ENCODE measurements around the gene CTNND2.
"Not testable (repeated sequence)": the region's sequence is repeated elsewhere in the genome, so short reads cannot be mapped to it uniquely, and the experiment has no call there.

CTNND2 gene

DNA sequence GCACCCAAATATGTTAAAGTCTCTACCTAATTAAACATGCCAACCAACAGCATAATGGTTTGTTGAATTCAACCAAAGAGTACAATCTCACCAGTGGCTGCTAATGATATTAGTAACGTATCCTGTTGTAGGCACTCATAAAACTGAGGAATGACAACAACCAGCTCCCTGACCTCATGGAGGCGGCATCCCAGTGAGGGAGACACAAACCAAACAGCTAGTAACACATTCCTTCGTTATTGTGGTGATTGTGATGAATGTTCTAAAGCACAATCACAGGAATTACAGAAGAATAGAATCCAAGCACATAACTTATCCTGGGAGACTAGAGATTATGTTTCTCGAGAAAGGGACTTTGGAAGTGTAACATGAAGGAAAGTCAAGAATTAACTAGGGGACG is 224.6 kb downstream of the CTNND2 start:
- no peak for DNase-seq (ENCODE audit: low spot score)

DNA sequence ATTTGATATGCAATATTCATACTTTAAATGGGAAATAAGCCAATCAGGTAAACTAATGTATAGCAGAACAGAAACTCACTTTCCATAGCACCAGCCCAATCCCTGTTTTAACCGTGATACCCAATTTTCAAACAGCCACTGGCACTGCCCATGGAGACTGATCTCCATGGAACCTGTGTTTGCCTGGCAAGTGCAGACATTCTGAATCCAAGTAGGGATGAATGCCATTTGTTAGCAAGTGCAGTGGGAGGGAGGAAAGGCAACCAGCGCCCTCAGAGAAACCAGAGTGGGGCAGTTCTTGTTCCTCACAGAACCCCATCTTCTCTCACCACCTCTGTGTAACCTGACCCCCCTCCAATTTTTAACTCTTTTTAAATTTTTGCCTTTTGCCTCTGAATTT is 229.1 kb downstream of the CTNND2 start:
- DNase-seq (ENCODE audit: low spot score): no peak

DNA sequence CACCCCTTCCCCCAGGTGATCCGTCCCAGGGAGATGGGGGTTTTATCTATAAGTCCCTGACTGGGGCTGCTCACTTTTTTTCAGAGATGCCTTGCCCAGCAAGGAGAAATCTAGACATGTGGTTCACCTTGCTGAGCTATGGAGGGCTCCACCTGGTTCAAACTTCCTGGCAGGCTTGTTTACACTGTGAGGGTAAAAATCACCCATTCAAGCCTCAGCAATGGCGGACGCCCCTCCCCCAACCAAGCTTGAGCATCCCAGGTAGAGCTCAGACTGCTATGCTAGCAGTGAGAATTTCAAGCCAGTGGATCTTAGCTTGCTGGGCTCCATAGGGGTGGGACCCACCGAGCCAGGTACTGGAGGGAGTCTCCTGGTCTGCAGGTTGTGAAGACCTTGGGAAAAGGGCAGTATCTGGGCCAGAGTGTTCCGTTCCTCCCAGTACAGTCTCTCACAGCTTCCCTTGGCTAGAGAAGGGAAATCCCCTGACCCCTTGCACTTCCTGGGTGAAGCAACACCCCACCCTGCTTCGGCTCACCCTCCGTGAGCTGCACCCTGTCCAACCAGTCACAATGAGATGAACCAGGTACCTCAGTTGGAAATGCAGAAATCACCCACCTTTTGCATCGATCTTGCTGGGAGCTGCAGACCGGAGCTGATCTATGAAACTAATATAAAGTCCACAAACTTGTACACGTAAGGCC is 231.7 kb downstream of the CTNND2 start:
- DNase-seq (ENCODE audit: low spot score): no peak

DNA sequence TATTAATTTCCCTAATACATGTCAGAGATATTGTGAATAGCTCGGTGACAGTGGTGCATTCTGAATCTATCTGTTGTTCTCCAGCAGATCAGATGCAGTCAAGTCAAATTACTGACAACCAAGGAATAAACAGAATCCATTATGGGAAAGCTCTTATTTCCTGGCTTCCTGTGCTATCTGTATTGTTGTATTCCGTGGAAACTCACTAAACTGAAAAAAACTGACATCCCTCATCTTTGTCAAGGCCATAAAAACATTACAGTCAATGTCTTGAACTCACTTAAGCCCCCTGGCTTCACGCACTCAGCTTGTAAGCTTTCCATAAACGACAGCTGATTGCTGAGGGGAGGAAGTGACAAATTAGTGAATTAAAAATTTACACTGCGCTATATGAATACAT is 245.9 kb downstream of the CTNND2 start:
- no peak for DNase-seq (ENCODE audit: low spot score)

DNA sequence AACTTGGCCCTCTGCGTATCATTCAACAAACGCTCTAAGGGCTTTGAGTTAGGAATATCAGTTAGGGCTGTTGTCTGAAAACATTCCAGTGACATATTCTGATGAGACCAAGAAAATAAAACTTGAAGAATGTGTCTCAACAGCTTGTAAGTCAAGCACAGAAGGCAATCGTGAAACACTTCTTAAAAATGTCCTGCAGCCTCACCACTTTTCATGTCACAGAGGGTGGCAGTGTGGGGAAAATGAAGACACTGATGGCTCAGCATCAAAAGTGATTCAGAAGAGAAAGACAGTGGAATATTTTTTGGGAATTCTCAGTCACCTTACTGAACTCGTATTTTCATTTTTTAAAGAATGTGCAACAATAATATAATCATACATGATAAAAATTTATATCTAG is 247.3 kb downstream of the CTNND2 start:
- no peak for DNase-seq (ENCODE audit: low spot score)

DNA sequence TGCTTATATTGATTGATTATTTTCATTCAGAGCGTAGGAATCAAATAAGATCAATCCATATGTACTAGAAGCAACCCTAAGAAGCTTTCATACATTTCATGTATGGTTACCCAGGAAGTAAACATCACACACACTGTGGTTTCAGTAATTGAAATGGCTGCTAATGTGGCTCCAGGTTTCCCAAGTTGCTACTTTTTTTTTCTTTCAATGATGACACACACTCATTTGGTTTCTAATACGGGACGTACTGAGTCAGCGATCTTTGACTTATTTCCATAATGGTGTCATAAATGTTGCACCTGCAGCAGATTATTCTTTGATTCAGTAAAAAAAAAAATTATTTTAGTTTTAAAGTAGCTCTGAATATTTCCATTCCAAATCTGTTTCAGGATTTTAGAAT is 248.6 kb downstream of the CTNND2 start:
- no peak for DNase-seq (ENCODE audit: low spot score)

DNA sequence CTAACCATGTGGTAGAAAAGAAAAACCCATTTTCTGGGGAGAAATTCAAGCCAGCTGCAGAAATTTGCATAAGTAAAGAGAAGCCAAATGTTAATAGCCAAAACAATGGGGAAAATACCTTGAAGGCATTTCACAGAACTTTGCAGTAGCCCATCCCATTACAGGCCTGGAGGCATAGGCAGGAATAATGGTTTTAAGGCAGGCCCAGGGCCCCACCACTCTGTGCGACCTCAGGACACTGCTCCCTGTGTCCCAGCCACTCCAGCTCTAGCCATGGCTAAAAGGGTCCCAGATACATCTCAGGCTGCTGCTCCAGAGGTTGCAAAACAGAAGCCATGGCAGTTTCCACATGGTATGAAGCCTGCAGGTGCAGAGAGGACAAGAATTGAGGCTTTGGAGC is 253.3 kb downstream of the CTNND2 start:
- DNase-seq (ENCODE audit: low spot score): no peak

DNA sequence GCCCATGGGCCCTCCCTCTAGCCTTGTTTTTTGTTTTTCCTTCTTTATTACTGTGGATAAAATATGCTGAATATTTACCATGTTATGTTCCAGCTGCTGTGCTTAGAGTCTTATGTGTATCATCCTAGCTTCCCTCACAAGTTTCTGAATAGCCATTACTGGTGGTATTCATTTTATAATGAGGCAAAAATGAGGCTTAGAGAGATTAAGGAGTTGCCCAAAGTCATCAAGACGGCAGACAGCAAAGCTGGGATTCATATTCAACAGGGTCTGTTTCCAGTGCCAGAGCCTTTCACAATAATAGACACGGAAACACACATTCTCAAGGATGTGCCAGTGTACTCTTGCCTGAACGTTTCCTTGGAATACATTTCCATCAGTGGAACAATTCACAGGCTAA is 258.1 kb downstream of the CTNND2 start:
- no peak for DNase-seq (ENCODE audit: low spot score)

DNA sequence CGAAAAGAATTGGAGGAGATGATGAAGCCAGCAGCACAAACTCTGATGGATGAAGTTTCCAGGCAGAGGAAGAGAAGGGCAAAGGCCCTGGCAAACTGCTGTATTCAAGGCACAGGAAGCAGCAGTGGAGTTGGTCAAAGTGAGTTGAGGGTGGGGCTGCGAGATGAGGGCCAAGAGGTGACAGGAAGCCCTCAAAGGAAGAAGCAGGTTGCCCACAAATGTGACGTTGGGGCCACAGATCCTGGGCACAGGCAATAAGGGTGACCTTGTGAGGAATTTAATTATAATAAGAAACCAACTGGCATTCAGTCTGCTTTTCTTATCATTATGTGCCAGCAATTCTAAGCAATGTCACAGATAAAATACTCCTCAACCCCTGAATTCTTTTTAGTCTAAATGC is 261.8 kb downstream of the CTNND2 start:
- no peak for DNase-seq (ENCODE audit: low spot score)

DNA sequence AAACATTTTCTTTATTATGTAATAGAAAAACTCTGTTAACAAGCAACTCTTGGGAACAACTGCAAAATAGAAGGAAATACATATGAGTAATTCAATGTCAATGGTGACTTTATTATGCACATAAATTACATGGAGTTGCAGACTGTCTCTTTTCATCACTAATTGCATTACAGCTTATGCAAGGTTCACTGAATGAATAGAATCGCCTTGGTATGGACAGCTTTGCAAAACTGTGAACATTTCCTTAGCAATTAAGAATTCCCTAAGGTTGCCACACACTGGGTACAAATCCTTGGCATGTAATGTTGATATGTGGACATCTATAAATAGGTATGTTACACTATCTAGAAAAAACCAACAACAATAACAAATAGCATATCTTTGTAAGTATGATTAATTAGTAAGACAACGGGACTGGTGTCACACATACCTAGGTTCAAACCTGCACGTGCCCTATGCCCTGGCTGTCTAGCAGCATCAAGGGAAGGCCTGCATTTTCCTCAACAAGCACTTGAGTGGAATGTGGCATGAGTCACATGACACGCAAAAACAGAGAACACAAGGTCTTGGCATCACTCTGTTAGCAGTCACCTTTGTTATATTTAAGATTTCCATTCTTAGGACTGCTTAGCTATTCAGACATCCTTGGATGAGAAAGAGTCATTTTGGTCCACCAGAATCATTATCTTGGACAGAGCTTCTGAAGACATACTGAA is 263.9 kb downstream of the CTNND2 start:
- DNase-seq (ENCODE audit: low spot score): no peak

DNA sequence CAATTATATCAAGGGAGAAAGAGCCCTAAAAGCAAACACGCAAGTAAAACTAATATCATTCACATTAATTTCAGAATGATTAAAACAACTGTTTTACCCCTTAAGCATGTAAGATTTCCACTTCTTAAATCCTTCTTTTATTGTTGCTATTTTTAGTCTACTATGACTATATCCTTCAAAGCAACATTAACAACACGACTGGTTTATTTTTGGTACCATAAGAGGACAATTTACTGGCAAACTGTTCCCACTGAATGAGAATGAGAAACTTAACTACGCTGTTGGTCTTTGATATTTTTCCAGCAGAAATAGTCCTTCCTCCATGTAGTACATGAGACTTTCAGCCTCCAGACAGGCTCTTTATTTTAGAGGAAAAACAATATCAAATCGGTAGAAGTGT is 281.5 kb downstream of the CTNND2 start:
- DNase-seq (ENCODE audit: low spot score): no peak

DNA sequence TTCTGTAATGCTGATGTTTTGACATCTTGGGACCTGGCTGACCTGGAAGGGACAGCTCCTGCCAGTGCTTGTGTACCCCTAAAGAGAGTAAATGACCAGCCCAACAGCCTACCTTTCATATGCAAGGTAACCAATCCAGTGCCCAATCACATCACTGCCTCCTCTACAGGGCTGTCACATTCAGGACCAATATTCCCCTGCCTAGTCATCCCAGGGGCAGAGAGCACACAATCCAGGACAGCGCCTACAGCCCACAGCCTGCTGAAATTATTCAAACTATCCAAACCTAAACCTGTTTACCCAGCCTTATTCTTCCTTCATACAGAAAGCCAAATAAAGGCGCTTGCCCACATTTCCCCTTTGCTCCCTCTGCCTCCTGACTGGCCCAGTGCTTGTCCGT is 284.1 kb downstream of the CTNND2 start:
- no peak for DNase-seq (ENCODE audit: low spot score)

DNA sequence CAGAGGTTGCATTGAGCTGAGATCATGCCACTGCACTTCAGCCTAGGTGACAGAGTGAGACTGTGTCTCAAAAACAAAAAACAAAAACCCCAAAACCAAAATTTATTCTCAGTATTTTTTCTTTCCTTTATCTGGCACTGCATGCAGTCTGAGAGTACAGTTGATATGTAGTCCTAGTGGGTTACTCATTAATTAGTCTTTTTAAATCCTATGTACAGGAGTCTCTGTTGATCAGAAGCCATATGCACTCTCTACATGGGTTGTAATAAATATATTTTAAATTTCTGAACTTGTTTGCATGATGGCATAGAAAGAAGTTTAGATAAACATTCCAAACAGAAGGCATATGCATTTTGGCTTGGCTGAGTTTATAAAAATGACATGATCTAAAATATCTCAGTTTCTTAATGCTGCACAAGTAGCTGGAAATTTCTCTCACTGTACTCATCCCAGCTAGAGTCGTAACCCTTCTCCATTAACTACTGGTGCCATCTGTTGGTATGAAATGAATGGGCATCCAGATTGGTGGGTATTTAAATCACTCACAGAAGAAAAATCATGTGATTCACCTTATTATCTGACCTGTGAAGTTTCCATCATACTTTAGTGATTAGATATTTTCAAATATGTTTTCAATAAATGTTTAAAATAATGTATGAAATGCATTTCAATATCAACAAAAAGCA is 284.8 kb downstream of the CTNND2 start:
- no peak for DNase-seq (ENCODE audit: low spot score)

DNA sequence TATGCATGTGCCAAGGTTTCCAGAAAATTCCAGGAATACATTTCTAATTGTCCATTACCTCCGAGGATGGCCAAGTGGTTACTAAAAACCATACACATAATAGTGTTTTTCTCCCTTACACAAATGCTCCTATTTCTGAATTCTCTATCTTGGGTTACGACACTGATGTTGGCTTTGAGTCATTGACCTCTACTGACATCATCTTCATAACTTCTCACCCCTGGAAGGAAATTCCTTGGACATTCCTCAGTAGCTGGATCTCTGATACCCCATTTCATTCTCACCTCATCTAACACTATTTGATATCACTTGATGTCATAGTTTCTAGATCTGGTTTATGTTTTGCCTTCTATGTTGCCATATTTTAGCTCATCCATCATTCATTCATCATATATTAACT is 287.2 kb downstream of the CTNND2 start:
- DNase-seq (ENCODE audit: low spot score): no peak

DNA sequence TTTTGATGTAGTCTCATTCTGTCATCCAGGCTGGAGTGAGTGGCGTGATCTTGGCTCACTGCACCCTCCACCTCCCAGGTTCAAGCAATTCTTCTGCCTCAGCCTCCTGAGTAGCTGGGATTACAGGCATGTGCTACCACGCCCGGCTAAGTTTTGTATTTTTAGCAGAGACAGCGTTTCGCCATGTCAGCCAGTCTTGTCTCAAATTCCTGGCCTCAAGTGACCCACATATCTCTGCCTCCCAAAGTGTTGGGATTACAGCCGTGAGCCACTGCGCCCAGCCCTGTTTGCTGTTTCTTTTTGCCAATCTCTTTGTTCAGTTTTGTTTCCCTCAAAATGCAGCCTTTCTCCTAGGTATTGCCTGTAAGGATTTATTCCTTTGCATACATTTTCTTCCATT is 287.6 kb downstream of the CTNND2 start:
- not testable (repeated sequence) for DNase-seq (ENCODE audit: low spot score)

DNA sequence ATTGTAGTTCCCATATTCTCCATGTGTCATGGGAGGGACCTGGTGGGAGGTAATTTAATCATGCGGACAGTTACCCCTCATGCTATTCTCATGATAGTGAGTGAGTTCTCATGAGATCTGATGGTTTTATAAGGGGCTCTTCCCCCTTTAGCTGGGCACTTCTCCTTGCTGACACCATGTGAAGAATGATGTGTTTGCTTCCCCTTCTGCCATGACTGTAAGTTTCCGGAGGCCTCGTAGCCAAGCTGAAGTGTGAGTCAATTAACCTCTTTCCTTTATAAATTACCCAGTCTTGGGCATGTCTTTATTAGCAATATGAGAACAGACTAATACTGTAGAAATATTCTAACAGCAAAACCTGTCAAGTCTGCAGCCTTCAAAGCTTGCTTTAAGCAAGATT is 293.2 kb downstream of the CTNND2 start:
- DNase-seq (ENCODE audit: low spot score): no peak

DNA sequence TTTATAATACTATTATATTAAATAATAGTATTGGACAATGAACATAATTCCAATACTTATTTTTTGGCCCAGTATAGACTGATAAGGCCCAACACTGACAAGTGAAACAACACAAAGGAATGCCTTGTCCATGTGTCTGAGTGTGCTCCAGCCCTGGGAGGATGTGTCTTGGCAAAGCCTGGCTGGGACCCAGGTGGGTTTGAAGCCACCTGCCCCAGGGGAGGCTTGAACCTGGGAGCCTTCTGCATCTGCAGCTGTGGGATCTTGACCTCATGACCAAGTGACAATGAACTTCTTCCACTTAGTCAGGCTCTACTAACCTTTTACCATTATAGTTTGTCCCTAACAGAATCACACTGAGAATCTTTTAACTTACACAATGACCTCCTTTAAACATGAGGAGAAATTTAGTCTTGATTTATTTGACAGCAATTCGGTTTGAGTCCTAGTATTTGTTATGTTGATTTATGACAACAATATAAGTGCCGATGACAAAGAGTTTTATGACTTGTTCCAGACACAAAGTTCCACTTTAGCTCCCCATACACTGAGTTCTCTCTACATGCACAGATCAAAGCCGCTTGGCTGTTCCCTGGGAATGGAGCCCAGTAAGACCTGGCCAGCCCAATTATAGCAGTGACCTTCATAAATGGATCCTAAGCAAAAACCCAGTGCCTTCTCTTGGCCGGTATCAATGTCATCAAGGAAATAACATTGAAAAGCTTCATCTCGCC is 294.5 kb downstream of the CTNND2 start:
- no peak for DNase-seq (ENCODE audit: low spot score)

DNA sequence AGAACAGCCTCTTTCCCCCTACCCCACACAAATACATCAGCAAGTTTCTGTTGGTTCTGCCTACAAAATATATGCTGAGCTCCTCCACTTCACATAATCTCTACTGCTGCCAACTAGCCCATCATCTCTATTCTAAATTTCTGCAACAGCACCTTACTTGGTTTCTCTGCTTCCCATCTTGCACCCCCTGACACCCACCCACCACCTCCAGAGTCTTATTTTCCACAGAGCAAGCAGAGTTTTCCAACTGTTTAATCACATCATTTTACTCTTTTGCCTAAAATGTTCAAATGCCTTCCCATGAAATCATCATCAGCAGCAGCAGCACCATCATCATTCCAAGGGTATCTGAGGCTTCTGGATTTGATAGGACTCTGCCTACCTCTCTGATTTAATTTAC is 295.7 kb downstream of the CTNND2 start:
- no peak for DNase-seq (ENCODE audit: low spot score)

DNA sequence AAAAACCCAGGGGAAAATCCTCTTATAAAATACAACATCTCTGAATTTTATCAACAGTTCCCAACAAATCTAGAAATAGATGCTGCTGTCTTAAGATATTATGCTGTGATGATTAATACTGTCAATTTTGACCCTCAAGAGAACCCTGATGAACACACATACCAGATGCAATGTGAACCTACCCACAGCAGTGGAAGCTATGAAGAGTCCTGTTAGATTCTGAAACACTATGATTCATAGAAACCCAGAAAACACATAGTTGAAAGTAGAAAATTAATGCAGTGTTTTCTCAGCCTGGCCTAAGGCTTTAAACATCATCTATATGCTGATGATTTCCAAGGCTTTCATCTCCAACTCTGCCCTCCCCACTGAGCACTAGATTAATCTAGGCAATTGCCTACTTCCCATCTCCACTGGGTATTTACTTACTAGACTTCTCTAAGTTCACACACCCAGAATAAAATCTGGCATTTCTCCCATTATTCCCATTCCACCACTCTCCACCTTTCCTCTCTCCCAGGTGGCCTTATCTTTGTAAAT is 296.2 kb downstream of the CTNND2 start:
- DNase-seq (ENCODE audit: low spot score): no peak

DNA sequence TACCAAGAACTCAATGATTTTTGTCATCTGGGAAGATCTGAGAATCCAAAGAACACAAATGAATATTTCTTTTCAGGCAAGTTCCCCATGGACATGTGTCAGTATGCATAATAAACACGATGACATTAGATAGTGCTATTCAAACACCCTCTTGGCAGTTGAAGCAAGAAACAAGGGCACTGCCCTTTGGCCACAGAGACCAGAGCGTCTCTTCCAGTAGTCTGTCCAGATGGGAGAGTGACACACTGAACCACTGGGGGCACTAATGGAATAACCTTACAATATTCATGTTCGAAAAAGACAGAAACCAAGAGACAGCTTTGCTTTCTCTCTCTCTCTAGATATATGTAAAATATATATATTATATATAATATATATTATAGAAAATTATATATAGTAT is 301.9 kb downstream of the CTNND2 start:
- no peak for DNase-seq (ENCODE audit: low spot score)

DNA sequence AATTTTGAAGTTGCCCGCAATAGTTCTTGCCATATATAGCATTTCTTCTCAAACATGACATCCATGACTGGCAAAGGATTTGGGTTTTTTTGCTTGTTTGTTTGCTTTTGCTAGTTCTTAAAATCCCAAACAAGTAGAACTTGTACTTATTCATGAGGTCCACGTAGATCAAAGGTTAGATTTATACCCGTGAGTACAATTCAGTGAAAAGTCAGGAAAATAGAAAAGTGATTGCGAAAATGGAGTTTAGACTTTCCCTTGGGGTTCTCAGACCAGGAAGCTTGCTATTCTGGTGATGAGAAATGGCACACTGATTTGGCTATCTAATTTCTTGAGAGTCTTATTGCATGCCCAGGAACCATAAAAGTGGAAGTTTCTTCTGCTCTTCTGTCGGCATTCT is 304.7 kb downstream of the CTNND2 start:
- DNase-seq (ENCODE audit: low spot score): no peak

DNA sequence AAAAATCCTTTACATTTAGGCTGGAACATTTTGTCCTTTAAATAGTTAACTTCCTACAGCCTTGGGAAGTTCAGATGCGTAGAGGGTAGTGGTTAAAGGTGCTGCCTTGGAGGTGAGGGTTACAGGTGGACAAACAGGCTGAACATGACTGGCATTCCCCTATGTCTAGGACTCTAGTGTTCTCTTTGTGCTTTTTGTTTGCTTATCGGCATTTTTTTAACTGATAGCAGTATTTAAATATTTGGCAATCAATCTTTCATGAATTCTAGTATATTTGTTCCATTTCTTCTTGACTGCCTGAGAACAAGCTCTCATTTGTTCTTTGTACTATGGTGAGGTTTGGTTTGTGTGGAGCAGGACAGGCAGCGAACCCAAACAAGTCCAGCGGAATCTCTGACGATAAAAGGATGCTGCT is 307.6 kb downstream of the CTNND2 start:
- no peak for DNase-seq (ENCODE audit: low spot score)
